HL-60 (cell line): ENCODE data around the gene ACACB.

ENCODE experiments used
- DNase-seq, 2 experiments: peaks; one replicate each; pipeline ENCODE4 v3.0.0-alpha.2; 2010 to 2020; ENCODE audit warnings: low read depth in 1 of 2, low spot score in 1 of 2
- H3K27ac ChIP-seq: fragments of 250-450 bp; sonication (Bioruptor Pico); replicated peaks from 2 replicates; pipeline ENCODE4 v1.5.1; 2020; ENCODE audit warnings: mild to moderate bottlenecking, moderate library complexity
- H3K27me3 ChIP-seq: fragments of 250-450 bp; sonication (Bioruptor Pico); 2 replicates; pipeline ENCODE4 v1.5.1; 2021; ENCODE audit warnings: mild to moderate bottlenecking, moderate library complexity; ENCODE audit not compliant: insufficient read depth, poor library complexity, severe bottlenecking
- H3K4me3 ChIP-seq: replicated peaks from 2 replicates; pipeline ENCODE4 v1.5.1; 2011; ENCODE audit warnings: mild to moderate bottlenecking, control low read depth, low read length; ENCODE audit not compliant: insufficient read depth
- GABPA ChIP-seq: IDR thresholded peaks from 2 replicates; pipeline ENCODE4 v1.6.1; 2012; ENCODE audit warnings: low read depth
- POLR2AphosphoS5 ChIP-seq: IDR thresholded peaks from 2 replicates; pipeline ENCODE4 v1.6.1; 2012; ENCODE audit warnings: low read depth
- SPI1 ChIP-seq: IDR thresholded peaks from 2 replicates; pipeline ENCODE4 v1.6.1; 2012; ENCODE audit warnings: low read depth, mild to moderate bottlenecking, borderline replicate concordance
- TF ChIP-seq, protein P1 (sequence below): IDR thresholded peaks from one replicate; pipeline ENCODE4 v1.5.1; 2011; ENCODE audit warnings: low read length, control low read depth, inconsistent platforms; ENCODE audit not compliant: insufficient read depth
- TF ChIP-seq, protein P2 (sequence below): IDR thresholded peaks from 2 replicates; pipeline ENCODE4 v1.6.1; 2012; ENCODE audit warnings: low read depth; ENCODE audit not compliant: insufficient replicate concordance

Gene ACACB

DNA sequence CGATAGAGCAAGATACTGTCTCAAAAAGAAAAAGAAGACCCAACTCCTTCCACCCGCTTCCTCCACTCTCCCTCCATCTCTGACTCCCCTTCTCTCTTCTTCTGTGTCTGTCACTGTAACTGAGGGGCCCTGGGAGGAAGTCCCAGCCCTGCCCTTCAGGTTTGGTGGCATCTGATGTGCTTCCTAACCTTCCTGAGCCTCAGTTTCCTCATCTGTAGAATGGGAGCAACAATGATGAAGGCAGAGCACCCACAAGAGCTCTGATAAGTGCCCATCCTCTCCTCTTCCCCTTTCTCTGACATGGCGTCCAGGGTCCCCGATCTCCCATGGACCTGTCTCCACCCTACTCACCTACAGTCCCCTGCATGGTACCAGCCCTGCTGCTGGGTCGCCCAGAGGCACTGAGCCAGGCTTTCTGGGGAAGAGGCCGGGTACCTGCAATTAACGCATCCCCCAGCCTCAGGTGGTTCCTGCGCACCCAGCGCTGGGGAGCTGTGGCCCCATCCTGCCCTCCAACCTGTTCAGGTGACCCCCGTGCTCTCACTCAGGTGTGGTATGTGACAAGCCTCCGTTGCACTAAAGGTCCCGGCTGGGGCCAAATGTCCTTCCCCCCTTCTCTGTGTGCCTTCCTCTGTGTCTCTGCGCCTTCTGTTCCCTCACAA is 179.5 kb downstream of the ACACB start:
- H3K27me3 ChIP-seq, result peaks cover 15% of the 10 kb centered on the region
- no peak overlapping the region for H3K27ac ChIP-seq
- DNase-seq, result no peak
- no peak overlapping the region for H3K4me3 ChIP-seq
- TF ChIP-seq, protein P1, sequence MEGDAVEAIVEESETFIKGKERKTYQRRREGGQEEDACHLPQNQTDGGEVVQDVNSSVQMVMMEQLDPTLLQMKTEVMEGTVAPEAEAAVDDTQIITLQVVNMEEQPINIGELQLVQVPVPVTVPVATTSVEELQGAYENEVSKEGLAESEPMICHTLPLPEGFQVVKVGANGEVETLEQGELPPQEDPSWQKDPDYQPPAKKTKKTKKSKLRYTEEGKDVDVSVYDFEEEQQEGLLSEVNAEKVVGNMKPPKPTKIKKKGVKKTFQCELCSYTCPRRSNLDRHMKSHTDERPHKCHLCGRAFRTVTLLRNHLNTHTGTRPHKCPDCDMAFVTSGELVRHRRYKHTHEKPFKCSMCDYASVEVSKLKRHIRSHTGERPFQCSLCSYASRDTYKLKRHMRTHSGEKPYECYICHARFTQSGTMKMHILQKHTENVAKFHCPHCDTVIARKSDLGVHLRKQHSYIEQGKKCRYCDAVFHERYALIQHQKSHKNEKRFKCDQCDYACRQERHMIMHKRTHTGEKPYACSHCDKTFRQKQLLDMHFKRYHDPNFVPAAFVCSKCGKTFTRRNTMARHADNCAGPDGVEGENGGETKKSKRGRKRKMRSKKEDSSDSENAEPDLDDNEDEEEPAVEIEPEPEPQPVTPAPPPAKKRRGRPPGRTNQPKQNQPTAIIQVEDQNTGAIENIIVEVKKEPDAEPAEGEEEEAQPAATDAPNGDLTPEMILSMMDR, result no peak
- TF ChIP-seq, protein P2, sequence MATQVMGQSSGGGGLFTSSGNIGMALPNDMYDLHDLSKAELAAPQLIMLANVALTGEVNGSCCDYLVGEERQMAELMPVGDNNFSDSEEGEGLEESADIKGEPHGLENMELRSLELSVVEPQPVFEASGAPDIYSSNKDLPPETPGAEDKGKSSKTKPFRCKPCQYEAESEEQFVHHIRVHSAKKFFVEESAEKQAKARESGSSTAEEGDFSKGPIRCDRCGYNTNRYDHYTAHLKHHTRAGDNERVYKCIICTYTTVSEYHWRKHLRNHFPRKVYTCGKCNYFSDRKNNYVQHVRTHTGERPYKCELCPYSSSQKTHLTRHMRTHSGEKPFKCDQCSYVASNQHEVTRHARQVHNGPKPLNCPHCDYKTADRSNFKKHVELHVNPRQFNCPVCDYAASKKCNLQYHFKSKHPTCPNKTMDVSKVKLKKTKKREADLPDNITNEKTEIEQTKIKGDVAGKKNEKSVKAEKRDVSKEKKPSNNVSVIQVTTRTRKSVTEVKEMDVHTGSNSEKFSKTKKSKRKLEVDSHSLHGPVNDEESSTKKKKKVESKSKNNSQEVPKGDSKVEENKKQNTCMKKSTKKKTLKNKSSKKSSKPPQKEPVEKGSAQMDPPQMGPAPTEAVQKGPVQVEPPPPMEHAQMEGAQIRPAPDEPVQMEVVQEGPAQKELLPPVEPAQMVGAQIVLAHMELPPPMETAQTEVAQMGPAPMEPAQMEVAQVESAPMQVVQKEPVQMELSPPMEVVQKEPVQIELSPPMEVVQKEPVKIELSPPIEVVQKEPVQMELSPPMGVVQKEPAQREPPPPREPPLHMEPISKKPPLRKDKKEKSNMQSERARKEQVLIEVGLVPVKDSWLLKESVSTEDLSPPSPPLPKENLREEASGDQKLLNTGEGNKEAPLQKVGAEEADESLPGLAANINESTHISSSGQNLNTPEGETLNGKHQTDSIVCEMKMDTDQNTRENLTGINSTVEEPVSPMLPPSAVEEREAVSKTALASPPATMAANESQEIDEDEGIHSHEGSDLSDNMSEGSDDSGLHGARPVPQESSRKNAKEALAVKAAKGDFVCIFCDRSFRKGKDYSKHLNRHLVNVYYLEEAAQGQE, result no peak
- TF ChIP-seq GABPA (no peak), SPI1 (no peak), POLR2AphosphoS5 (no peak)

GRCh38 chr12:109296431-109296830 is 180.0 kb downstream of the ACACB start:
- TF ChIP-seq GABPA, result no peak
- TF ChIP-seq, protein P1, result no peak
- no peak for TF ChIP-seq POLR2AphosphoS5
- TF ChIP-seq SPI1, result no peak
- TF ChIP-seq, protein P2, result no peak
- no peak overlapping the region for H3K27ac ChIP-seq
- peaks cover 10% of the 10 kb centered on the region for H3K27me3 ChIP-seq
- no peak for DNase-seq
- no peak overlapping the region for H3K4me3 ChIP-seq

DNA sequence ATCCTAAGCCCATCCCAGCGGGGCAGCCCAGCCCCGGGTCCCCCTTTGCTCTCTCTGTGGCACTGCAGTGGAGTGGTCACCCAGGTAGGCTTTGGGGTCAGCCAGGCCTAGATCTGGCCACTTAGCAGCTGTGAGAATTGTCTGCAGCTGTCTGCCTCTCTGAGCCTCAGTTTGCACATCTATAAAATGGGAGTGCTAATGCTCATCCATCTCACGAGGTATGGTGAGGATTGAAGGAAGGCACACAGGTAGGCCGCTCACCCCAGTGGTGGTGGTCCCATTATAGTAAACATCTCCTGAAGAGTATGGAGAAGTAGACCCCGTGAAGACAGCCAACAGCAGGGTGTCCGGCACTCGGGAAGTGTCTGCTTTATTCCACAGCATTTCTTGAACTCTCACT is 183.5 kb downstream of the ACACB start:
- Histone ChIP-seq H3K27ac (no peak overlapping the region), H3K4me3 (no peak overlapping the region), H3K27me3 (peaks cover under 1% of the 10 kb centered on the region)
- DNase-seq, result no peak
- TF ChIP-seq, protein P2, result no peak
- TF ChIP-seq GABPA (no peak), SPI1 (no peak), POLR2AphosphoS5 (no peak)
- TF ChIP-seq, protein P1, result no peak
